Dermis microvascular lymphatic vessel endothelial cell (primary cell): ENCODE results near the gene MYBPC3. TPM values are rescaled to one million over a fixed set of nuclear protein-coding genes. Genes with fewer than 3 reads are reported as not detected.
"Not testable (repeated sequence)": the region's sequence is repeated elsewhere in the genome, so short reads cannot be mapped to it uniquely, and the experiment has no call there.

ENCODE experiments used
- DNase-seq, 2 donors: peaks; one replicate each; pipeline versions ENCODE4 v3.0.0 to v3.0.0-alpha.2; 2010; ENCODE audit warnings: low read depth in 2 of 2
- total RNA-seq: library from RNA; depleted of rRNA; stranded (reverse); fragments of >200 nt; gene quantifications from 2 replicates; pipeline ENCODE4 v1.2.1, GENCODE V29; 2014

MYBPC3 gene
- total RNA-seq, 1 donor from 2014 or later: not detected

GRCh38 chr11:47324520-47324919, 28.0 kb downstream of the MYBPC3 start:
- DNase-seq: no peak

GRCh38 chr11:47318166-47318565, 34.3 kb downstream of the MYBPC3 start:
- no peak for DNase-seq

- no peak for DNase-seq
These were observed 35.3 kb downstream of the MYBPC3 start for GRCh38 chr11:47317064-47317828.

GRCh38 chr11:47316501-47316900, 36.0 kb downstream of the MYBPC3 start:
- not testable (repeated sequence) for DNase-seq

- DNase-seq: no peak
These were observed 37.5 kb downstream of the MYBPC3 start for GRCh38 chr11:47314992-47315391.

- DNase-seq: no peak
These were observed 44.3 kb downstream of the MYBPC3 start for GRCh38 chr11:47308050-47308823.

- no peak for DNase-seq
These were observed 46.0 kb downstream of the MYBPC3 start for GRCh38 chr11:47306484-47306844.

- DNase-seq: no peak
These were observed 46.6 kb downstream of the MYBPC3 start for GRCh38 chr11:47305734-47306483.

GRCh38 chr11:47302853-47303252, 49.6 kb downstream of the MYBPC3 start:
- no peak for DNase-seq

- no peak for DNase-seq
These were observed 53.4 kb downstream of the MYBPC3 start for GRCh38 chr11:47299078-47299477.

- no peak for DNase-seq
These were observed 56.5 kb downstream of the MYBPC3 start for GRCh38 chr11:47296045-47296444.

GRCh38 chr11:47295385-47295784, 57.1 kb downstream of the MYBPC3 start:
- DNase-seq: no peak

- no peak for DNase-seq
These were observed 62.6 kb downstream of the MYBPC3 start for GRCh38 chr11:47289856-47290255.

- no peak for DNase-seq
These were observed 64.4 kb downstream of the MYBPC3 start for GRCh38 chr11:47288066-47288465.

- DNase-seq: no peak
These were observed 66.3 kb downstream of the MYBPC3 start for GRCh38 chr11:47285969-47286770.

GRCh38 chr11:47284151-47284550, 68.4 kb downstream of the MYBPC3 start:
- DNase-seq: no peak

- no peak for DNase-seq
These were observed 70.0 kb downstream of the MYBPC3 start for GRCh38 chr11:47282462-47282861.
